NCI-H748 (cell line): ENCODE data around the gene SERTAD2.
A peak's percentile ranks its signal among the peaks of the same experiment; 100 is the strongest.

Experiments
- DNase-seq: peaks from one replicate; lab custom pipeline; 2025; ENCODE audit not compliant: unreplicated experiment; lab: John Stamatoyannopoulos, UW

The SERTAD2 gene

GRCh38 chr2:64586883-64587481, 66.7 kb downstream of the SERTAD2 start:
- peak; percentile 34 for DNase-seq

GRCh38 chr2:64586054-64586453, 67.7 kb downstream of the SERTAD2 start:
- DNase-seq, result no peak

GRCh38 chr2:64582774-64583340, 70.9 kb downstream of the SERTAD2 start:
- peak; percentile 15 for DNase-seq

- no peak for DNase-seq
These were observed 71.8 kb downstream of the SERTAD2 start for GRCh38 chr2:64581777-64582539.
